GM23338 (cell line): ENCODE results near the gene ZCCHC24. TPM values are rescaled to one million over a fixed set of nuclear protein-coding genes. Genes with fewer than 3 reads are reported as not detected.

Experiments
- ATAC-seq: fragments of 200-7000 bp; cut with Tn5 transposase; 3 replicates; pipeline ENCODE4 v1.9.1; 2020
- DNase-seq: peaks from one replicate; pipeline ENCODE4 v3.0.0-alpha.2; 2015; ENCODE audit warnings: low spot score
- H2AFZ ChIP-seq: fragments of 200-600 bp; sonication (generic); 2 replicates; pipeline ENCODE4 v1.8.0; 2016; ENCODE audit warnings: antibody characterized with exemption, mild to moderate bottlenecking, moderate library complexity
- H3F3A ChIP-seq: fragments of 200-600 bp; sonication (generic); replicated peaks from 2 replicates; pipeline ENCODE4 v1.8.0; 2017; ENCODE audit warnings: antibody characterized with exemption, mixed run types, low read depth
- H3K27ac ChIP-seq: fragments of 200-600 bp; sonication (generic); 2 replicates; pipeline ENCODE4 v1.6.1; 2016; ENCODE audit warnings: low read depth
- H3K27me3 ChIP-seq: fragments of 200-600 bp; sonication (generic); 2 replicates; pipeline ENCODE4 v1.8.0; 2016; ENCODE audit warnings: mild to moderate bottlenecking, mixed run types, moderate library complexity; ENCODE audit not compliant: insufficient read depth
- H3K36me3 ChIP-seq: fragments of 200-600 bp; sonication (generic); 2 replicates; pipeline ENCODE4 v1.8.0; 2016; ENCODE audit warnings: mild to moderate bottlenecking; ENCODE audit not compliant: insufficient read depth
- H3K4me1 ChIP-seq: fragments of 200-600 bp; sonication (generic); 2 replicates; pipeline ENCODE4 v1.8.0; 2016; ENCODE audit warnings: mild to moderate bottlenecking, moderate library complexity; ENCODE audit not compliant: insufficient read depth
- H3K4me2 ChIP-seq: fragments of 200-600 bp; sonication (generic); 2 replicates; pipeline ENCODE4 v1.7.1; 2017; ENCODE audit warnings: mixed run types
- H3K4me3 ChIP-seq: fragments of 200-600 bp; sonication (generic); 2 replicates; pipeline ENCODE4 v1.6.1; 2016; ENCODE audit warnings: mixed run types
- H3K79me2 ChIP-seq: fragments of 200-600 bp; sonication (generic); replicated peaks from 2 replicates; pipeline ENCODE4 v1.8.0; 2017; ENCODE audit warnings: mild to moderate bottlenecking; ENCODE audit not compliant: insufficient read depth
- H3K9me2 ChIP-seq: fragments of 200-600 bp; sonication (generic); 2 replicates; pipeline ENCODE4 v1.8.0; 2017; ENCODE audit not compliant: insufficient read depth
- H4K20me1 ChIP-seq: fragments of 200-600 bp; sonication (generic); replicated peaks from 2 replicates; pipeline ENCODE4 v1.8.0; 2017; ENCODE audit warnings: mild to moderate bottlenecking; ENCODE audit not compliant: insufficient read depth
- H3K27ac Mint-ChIP-seq: 2 replicates; pipeline ENCODE4 v1.8.0; 2020; ENCODE audit warnings: inconsistent platforms, mild to moderate bottlenecking, moderate library complexity, mixed read lengths
- H3K27me3 Mint-ChIP-seq: 3 replicates; pipeline ENCODE4 v1.8.0; 2022; ENCODE audit warnings: low read depth, mild to moderate bottlenecking, moderate library complexity, mixed read lengths, inconsistent platforms; ENCODE audit not compliant: insufficient read depth, poor library complexity
- H3K36me3 Mint-ChIP-seq: 3 replicates; pipeline ENCODE4 v1.8.0; 2021; ENCODE audit warnings: low read depth, mild to moderate bottlenecking, inconsistent platforms, moderate library complexity, mixed read lengths
- H3K4me1 Mint-ChIP-seq: 3 replicates; pipeline ENCODE4 v1.8.0; 2020; ENCODE audit warnings: mild to moderate bottlenecking, inconsistent platforms, mixed read lengths
- H3K4me3 Mint-ChIP-seq: 3 replicates; pipeline ENCODE4 v1.8.0; 2021; ENCODE audit warnings: moderate library complexity, mild to moderate bottlenecking, inconsistent platforms, mixed read lengths
- H3K9me3 Mint-ChIP-seq: 3 replicates; pipeline ENCODE4 v1.8.0; 2020; ENCODE audit warnings: moderate library complexity, mild to moderate bottlenecking, inconsistent platforms, mixed read lengths
- CREB1 ChIP-seq: fragments of 250-450 bp; sonication (Bioruptor Pico); IDR thresholded peaks from 2 replicates; pipeline ENCODE4 v1.5.0; 2020; ENCODE audit warnings: low read depth, mild to moderate bottlenecking, moderate library complexity
- ETS1 ChIP-seq: IDR thresholded peaks from 2 replicates; pipeline ENCODE4 v1.6.1; 2016; ENCODE audit warnings: antibody characterized with exemption
- EZH2 ChIP-seq: fragments of 200-600 bp; sonication (generic); IDR thresholded peaks from one replicate; pipeline ENCODE4 v1.8.0; 2017; ENCODE audit warnings: antibody characterized with exemption, mild to moderate bottlenecking, low read depth; ENCODE audit not compliant: unreplicated experiment
- EZH2phosphoT487 ChIP-seq: fragments of 200-600 bp; sonication (generic); IDR thresholded peaks from one replicate; pipeline ENCODE4 v1.8.1; 2018; ENCODE audit warnings: antibody characterized with exemption; ENCODE audit not compliant: unreplicated experiment
- JUNB ChIP-seq: IDR thresholded peaks from one replicate; pipeline ENCODE4 v1.6.1; 2016; ENCODE audit warnings: antibody characterized with exemption; ENCODE audit not compliant: unreplicated experiment
- NANOG ChIP-seq: IDR thresholded peaks from 2 replicates; pipeline ENCODE4 v1.6.1; 2016; ENCODE audit warnings: antibody characterized with exemption, borderline replicate concordance
- POLR2AphosphoS5 ChIP-seq: IDR thresholded peaks from 2 replicates; pipeline ENCODE4 v1.6.1; 2016; ENCODE audit warnings: antibody characterized with exemption, low read depth
- STAT1 ChIP-seq: IDR thresholded peaks from one replicate; pipeline ENCODE4 v1.6.1; 2016; ENCODE audit warnings: antibody characterized with exemption; ENCODE audit not compliant: unreplicated experiment
- ZNF114 ChIP-seq: fragments of 250-450 bp; sonication (Bioruptor Pico); IDR thresholded peaks from 2 replicates; pipeline ENCODE4 v1.5.0; 2020; ENCODE audit warnings: mild to moderate bottlenecking, moderate library complexity
- ZNF331 ChIP-seq: fragments of 250-450 bp; sonication (Bioruptor Pico); IDR thresholded peaks from 2 replicates; pipeline ENCODE4 v1.5.0; 2020; ENCODE audit warnings: low read depth, mild to moderate bottlenecking, moderate library complexity
- polyA plus RNA-seq: library from polyadenylated mRNA; unstranded; fragments of >200 nt; fragmentation: Nextera tagmentation; extraction: Ambion mirVana; gene quantifications from 2 replicates; pipeline ENCODE4 v1.2.1, GENCODE V29; 2016
- total RNA-seq: library from RNA; depleted of rRNA; stranded (reverse); fragments of >200 nt; shearing (Covaris generic); gene quantifications from 2 replicates; pipeline ENCODE4 v1.2.3, GENCODE V29; 2014
- TF ChIP-seq, protein P1 (sequence below): IDR thresholded peaks from one replicate; pipeline ENCODE4 v1.6.1; 2018; ENCODE audit warnings: antibody characterized with exemption; ENCODE audit not compliant: unreplicated experiment
- TF ChIP-seq, protein P2 (sequence below), 2 experiments: fragments of 200-600 bp in 1 of 2; sonication (generic) in 1 of 2; conservative IDR thresholded peaks; 2 replicates each; pipeline versions ENCODE4 v1.5.1 to v1.6.1; 2016 to 2017; ENCODE audit warnings: antibody characterized with exemption in 2 of 2, low read depth in 2 of 2, mild to moderate bottlenecking in 2 of 2, moderate library complexity in 1 of 2
- TF ChIP-seq, protein P3 (sequence below): fragments of 250-450 bp; sonication (Bioruptor Pico); IDR thresholded peaks from 2 replicates; pipeline ENCODE4 v1.5.0; 2020; ENCODE audit warnings: mild to moderate bottlenecking, moderate library complexity

ZCCHC24 gene
- total and polyA plus RNA-seq, 2 experiments from 2014 or later, result 2.0 to 10.1 TPM

DNA sequence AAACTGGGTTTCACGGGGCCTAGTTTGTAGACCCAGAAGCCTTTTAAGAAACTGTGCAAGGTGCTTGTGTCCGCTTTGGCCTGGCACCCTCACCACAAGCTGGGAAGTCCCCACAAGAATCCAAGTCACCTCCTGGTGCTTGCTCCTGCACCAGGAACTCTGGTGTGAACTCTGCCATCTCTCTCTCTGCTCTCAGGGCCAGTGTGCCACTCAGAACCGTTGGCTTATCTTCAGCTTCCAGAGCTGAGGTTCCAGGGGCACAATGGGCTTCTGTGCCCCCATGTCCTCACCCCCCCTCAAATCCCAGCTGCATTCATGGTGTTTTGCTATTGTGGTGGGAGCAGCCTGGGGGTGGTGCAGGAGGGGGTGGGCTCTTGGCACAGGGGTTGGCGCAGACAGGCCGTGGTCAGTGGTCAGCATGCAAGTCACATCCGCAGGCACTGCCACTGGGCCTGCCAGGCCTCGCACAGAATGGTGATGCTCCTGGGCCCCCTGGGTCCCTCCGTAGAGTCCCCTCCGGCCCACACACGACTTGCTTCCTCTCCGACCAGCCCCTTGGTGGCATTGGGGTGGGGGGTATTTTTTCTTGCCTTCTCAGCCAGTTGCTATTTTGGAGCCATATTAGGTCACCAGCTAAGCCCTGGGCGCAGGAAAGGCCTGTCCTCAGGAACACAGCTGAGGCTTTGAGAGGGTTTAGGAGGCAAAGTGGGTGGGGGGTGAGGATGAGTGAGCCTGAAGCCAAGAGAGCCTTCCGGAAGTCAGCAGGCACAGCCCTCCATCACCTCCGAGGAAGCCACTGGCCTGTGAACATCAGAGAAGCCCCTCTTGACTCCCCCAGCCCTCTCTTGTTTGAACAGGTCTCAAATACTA, 3.0 kb downstream of the ZCCHC24 start:
- ATAC-seq (no peak), DNase-seq (no peak)
- no peaks in the 10 kb centered on the region; the same call in 1 of the 2 replicates for H4K20me1 ChIP-seq
- H3K4me3 Mint-ChIP-seq, result no peak overlapping the region
- H3K4me1 Mint-ChIP-seq, result peaks cover 22% of the 10 kb centered on the region
- H3K36me3 ChIP-seq, result no peaks in the 10 kb centered on the region
- no peak overlapping the region for H3K27ac Mint-ChIP-seq
- no peak overlapping the region for H3K4me3 ChIP-seq
- H3K4me1 ChIP-seq, result peaks cover 11% of the 10 kb centered on the region
- no peaks in the 10 kb centered on the region for H3K9me2 ChIP-seq
- no peak overlapping the region for H2AFZ ChIP-seq
- peaks cover 25% of the 10 kb centered on the region for H3K27me3 ChIP-seq
- no peaks in the 10 kb centered on the region for H3F3A ChIP-seq
- H3K36me3 Mint-ChIP-seq, result no peaks in the 10 kb centered on the region
- TF ChIP-seq, protein P1, sequence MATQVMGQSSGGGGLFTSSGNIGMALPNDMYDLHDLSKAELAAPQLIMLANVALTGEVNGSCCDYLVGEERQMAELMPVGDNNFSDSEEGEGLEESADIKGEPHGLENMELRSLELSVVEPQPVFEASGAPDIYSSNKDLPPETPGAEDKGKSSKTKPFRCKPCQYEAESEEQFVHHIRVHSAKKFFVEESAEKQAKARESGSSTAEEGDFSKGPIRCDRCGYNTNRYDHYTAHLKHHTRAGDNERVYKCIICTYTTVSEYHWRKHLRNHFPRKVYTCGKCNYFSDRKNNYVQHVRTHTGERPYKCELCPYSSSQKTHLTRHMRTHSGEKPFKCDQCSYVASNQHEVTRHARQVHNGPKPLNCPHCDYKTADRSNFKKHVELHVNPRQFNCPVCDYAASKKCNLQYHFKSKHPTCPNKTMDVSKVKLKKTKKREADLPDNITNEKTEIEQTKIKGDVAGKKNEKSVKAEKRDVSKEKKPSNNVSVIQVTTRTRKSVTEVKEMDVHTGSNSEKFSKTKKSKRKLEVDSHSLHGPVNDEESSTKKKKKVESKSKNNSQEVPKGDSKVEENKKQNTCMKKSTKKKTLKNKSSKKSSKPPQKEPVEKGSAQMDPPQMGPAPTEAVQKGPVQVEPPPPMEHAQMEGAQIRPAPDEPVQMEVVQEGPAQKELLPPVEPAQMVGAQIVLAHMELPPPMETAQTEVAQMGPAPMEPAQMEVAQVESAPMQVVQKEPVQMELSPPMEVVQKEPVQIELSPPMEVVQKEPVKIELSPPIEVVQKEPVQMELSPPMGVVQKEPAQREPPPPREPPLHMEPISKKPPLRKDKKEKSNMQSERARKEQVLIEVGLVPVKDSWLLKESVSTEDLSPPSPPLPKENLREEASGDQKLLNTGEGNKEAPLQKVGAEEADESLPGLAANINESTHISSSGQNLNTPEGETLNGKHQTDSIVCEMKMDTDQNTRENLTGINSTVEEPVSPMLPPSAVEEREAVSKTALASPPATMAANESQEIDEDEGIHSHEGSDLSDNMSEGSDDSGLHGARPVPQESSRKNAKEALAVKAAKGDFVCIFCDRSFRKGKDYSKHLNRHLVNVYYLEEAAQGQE, result no peak
- TF ChIP-seq, protein P2, sequence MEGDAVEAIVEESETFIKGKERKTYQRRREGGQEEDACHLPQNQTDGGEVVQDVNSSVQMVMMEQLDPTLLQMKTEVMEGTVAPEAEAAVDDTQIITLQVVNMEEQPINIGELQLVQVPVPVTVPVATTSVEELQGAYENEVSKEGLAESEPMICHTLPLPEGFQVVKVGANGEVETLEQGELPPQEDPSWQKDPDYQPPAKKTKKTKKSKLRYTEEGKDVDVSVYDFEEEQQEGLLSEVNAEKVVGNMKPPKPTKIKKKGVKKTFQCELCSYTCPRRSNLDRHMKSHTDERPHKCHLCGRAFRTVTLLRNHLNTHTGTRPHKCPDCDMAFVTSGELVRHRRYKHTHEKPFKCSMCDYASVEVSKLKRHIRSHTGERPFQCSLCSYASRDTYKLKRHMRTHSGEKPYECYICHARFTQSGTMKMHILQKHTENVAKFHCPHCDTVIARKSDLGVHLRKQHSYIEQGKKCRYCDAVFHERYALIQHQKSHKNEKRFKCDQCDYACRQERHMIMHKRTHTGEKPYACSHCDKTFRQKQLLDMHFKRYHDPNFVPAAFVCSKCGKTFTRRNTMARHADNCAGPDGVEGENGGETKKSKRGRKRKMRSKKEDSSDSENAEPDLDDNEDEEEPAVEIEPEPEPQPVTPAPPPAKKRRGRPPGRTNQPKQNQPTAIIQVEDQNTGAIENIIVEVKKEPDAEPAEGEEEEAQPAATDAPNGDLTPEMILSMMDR (conservative IDR thresholded peaks at IDR 0.05; ENCODE audit: low read depth in 2 of 2), result no peak
- TF ChIP-seq JUNB (no peak), STAT1 (no peak), EZH2 (no peak), ZNF114 (CRISPR knock-in tag) (no peak), NANOG (no peak), ETS1 (no peak), CREB1 (CRISPR knock-in tag) (no peak), EZH2phosphoT487 (no peak), POLR2AphosphoS5 (no peak), ZNF331 (CRISPR knock-in tag) (no peak)
- TF ChIP-seq, protein P3, sequence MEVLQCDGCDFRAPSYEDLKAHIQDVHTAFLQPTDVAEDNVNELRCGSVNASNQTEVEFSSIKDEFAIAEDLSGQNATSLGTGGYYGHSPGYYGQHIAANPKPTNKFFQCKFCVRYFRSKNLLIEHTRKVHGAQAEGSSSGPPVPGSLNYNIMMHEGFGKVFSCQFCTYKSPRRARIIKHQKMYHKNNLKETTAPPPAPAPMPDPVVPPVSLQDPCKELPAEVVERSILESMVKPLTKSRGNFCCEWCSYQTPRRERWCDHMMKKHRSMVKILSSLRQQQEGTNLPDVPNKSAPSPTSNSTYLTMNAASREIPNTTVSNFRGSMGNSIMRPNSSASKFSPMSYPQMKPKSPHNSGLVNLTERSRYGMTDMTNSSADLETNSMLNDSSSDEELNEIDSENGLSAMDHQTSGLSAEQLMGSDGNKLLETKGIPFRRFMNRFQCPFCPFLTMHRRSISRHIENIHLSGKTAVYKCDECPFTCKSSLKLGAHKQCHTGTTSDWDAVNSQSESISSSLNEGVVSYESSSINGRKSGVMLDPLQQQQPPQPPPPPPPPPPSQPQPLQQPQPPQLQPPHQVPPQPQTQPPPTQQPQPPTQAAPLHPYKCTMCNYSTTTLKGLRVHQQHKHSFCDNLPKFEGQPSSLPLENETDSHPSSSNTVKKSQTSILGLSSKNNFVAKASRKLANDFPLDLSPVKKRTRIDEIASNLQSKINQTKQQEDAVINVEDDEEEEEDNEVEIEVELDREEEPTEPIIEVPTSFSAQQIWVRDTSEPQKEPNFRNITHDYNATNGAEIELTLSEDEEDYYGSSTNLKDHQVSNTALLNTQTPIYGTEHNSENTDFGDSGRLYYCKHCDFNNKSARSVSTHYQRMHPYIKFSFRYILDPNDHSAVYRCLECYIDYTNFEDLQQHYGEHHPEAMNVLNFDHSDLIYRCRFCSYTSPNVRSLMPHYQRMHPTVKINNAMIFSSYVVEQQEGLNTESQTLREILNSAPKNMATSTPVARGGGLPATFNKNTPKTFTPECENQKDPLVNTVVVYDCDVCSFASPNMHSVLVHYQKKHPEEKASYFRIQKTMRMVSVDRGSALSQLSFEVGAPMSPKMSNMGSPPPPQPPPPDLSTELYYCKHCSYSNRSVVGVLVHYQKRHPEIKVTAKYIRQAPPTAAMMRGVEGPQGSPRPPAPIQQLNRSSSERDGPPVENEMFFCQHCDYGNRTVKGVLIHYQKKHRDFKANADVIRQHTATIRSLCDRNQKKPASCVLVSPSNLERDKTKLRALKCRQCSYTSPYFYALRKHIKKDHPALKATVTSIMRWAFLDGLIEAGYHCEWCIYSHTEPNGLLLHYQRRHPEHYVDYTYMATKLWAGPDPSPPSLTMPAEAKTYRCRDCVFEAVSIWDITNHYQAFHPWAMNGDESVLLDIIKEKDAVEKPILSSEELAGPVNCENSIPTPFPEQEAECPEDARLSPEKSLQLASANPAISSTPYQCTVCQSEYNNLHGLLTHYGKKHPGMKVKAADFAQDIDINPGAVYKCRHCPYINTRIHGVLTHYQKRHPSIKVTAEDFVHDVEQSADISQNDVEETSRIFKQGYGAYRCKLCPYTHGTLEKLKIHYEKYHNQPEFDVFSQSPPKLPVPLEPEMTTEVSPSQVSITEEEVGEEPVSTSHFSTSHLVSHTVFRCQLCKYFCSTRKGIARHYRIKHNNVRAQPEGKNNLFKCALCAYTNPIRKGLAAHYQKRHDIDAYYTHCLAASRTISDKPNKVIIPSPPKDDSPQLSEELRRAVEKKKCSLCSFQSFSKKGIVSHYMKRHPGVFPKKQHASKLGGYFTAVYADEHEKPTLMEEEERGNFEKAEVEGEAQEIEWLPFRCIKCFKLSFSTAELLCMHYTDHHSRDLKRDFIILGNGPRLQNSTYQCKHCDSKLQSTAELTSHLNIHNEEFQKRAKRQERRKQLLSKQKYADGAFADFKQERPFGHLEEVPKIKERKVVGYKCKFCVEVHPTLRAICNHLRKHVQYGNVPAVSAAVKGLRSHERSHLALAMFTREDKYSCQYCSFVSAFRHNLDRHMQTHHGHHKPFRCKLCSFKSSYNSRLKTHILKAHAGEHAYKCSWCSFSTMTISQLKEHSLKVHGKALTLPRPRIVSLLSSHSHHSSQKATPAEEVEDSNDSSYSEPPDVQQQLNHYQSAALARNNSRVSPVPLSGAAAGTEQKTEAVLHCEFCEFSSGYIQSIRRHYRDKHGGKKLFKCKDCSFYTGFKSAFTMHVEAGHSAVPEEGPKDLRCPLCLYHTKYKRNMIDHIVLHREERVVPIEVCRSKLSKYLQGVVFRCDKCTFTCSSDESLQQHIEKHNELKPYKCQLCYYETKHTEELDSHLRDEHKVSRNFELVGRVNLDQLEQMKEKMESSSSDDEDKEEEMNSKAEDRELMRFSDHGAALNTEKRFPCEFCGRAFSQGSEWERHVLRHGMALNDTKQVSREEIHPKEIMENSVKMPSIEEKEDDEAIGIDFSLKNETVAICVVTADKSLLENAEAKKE (CRISPR knock-in tag), result no peak
- H3K9me3 Mint-ChIP-seq, result peaks cover 3% of the 10 kb centered on the region; the same call in 1 of the 3 replicates
- H3K79me2 ChIP-seq, result no peaks in the 10 kb centered on the region
- H3K27ac ChIP-seq, result no peak overlapping the region
- peaks cover 29% of the 10 kb centered on the region for H3K27me3 Mint-ChIP-seq
- H3K4me2 ChIP-seq, result no peak overlapping the region
